Measurements from ENCODE around the gene AKR1B15.

Gene AKR1B15

GRCh38 chr7:134616611-134617010, 67.7 kb downstream of the AKR1B15 start:
- DNase-seq (ENCODE audit: low read depth in 2 of 2): no peak

DNA sequence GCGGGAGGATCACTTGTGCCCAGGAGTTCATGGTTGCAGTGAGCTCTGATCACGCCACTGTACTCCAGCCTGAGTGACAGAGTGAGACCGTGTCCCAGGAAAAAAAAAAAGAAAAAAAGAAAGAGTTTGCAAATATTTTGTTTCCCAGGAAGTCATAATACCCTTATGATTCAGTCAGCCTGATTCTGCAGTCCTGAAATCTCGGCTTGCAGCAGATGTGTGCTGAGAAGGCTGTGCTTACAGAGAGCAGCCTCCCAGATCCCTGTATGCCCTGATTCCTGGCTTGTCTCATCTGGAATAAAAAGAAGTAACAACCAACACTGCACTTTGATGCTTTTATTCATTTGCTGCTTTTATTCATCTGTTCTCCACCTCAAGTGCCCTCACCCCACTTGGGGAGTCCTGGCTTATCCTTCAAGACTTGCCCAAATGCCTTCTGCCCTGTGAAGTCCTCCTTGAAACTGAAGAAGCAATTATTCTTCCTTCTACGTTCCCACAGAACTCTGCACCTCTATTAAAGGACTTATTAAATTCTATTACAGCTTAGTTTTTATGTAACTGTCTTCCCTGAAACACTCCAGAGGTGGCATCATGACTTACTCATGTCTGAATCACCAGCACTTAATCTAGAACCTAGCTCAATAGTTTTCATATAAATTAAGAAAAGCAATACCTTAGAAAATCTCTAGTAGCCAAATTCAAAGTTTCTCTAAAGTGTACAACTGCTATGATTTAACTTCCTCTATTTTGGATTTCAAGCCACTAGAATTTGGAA, 70.0 kb downstream of the AKR1B15 start:
- DNase-seq (ENCODE audit: low read depth in 2 of 2): no peak

GRCh38 chr7:134619627-134620331, 70.9 kb downstream of the AKR1B15 start:
- no peak for DNase-seq (ENCODE audit: low read depth in 2 of 2)

DNA sequence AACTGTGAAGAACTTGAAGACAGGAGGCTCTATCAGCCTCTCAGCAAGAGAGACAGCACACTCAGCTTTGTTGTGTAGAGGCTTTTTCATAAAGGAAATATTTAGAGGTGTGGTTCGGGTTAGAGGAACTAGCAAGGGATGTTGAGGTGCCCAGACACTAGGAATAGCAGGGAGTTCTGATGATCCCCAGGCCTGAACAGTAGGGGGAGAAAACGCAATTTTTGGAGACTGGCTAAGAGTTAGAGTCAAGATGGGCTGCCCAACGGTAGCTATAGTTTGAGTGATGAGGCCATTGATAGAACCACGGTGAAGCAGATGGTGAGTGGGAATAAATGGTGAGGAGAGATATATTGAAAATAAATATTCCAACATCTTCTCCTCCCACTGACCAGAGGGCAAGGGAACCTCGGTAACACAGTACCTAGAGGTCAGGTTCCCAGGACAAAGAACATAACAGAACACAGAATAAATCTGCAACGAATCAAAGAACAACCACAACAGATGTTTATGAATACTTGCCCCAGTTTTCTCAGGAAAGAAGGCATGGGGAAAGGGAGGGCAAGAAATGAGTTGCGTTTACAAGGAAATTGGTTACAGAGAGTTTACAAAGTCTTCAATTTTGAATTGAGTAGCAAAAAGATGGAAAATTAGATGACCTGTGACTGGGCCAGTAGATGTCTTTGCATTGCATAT, 73.5 kb downstream of the AKR1B15 start:
- DNase-seq (ENCODE audit: low read depth in 2 of 2): no peak

DNA sequence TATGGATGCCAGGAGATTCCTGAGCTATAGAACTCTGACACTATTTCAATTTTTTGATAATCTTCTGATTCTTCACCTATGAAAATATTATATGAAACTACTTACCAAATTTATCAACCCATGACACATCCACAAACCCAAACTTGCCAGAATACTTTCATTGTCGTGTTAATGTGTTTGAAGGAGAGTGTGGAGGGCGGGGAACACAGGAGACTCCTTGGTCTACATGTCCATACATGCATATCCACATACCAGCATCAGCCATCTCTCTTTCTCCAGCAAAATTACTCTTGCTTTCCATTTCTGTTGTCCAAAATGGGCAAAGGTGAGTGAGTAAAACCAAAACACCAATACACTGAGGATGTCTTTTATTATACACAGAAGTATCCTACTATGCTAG, 74.3 kb downstream of the AKR1B15 start:
- DNase-seq (ENCODE audit: low read depth in 2 of 2): no peak

- no peak for DNase-seq (ENCODE audit: low read depth in 2 of 2)
These were observed 76.6 kb downstream of the AKR1B15 start for GRCh38 chr7:134625550-134625949.

- DNase-seq (ENCODE audit: low read depth in 2 of 2): no peak
These were observed 78.3 kb downstream of the AKR1B15 start for GRCh38 chr7:134627109-134627774.

- no peak for DNase-seq (ENCODE audit: low read depth in 2 of 2)
These were observed 78.9 kb downstream of the AKR1B15 start for GRCh38 chr7:134627775-134628153.

DNA sequence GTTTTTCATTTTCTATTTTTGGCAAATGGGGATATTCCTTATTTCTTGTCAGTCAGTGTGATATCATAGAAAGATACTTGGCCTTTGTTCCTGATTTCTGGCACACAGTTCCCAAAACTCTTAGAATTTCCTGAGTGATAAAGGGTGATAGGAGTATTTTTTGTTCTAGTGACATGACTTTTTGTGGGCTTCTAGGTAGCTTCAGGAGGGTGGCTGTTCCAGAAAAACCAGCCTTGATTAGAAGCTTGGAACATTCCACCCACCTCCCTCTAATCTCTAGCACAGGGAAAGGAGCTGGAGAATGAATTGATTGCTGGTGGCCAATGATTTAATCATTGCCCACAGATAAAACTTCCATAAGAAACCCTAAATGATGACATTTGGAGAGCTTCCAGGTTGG, 80.5 kb downstream of the AKR1B15 start:
- no peak for DNase-seq (ENCODE audit: low read depth in 2 of 2)
